PC-3 (cell line): Measurements from ENCODE around the gene ZCCHC2.
A peak's percentile ranks its signal among the peaks of the same experiment; 100 is the strongest.

Experiments
- EZH2 ChIP-seq: fragments of 300-600 bp; sonication (generic); IDR thresholded peaks from one replicate; pipeline ENCODE4 v1.6.1; 2017; ENCODE audit warnings: antibody characterized with exemption, mild to moderate bottlenecking, low read length; ENCODE audit not compliant: unreplicated experiment
- EZH2phosphoT487 ChIP-seq: fragments of 300-600 bp; sonication (generic); IDR thresholded peaks from 2 replicates; pipeline ENCODE4 v1.6.1; 2018; ENCODE audit warnings: mild to moderate bottlenecking, antibody characterized with exemption, low read length, borderline replicate concordance
- TF ChIP-seq, protein P1 (sequence below): fragments of 300-600 bp; sonication (generic); conservative IDR thresholded peaks from 2 replicates; pipeline ENCODE4 v1.5.1; 2017; ENCODE audit warnings: antibody characterized with exemption, low read depth, mild to moderate bottlenecking, low read length

DNA sequence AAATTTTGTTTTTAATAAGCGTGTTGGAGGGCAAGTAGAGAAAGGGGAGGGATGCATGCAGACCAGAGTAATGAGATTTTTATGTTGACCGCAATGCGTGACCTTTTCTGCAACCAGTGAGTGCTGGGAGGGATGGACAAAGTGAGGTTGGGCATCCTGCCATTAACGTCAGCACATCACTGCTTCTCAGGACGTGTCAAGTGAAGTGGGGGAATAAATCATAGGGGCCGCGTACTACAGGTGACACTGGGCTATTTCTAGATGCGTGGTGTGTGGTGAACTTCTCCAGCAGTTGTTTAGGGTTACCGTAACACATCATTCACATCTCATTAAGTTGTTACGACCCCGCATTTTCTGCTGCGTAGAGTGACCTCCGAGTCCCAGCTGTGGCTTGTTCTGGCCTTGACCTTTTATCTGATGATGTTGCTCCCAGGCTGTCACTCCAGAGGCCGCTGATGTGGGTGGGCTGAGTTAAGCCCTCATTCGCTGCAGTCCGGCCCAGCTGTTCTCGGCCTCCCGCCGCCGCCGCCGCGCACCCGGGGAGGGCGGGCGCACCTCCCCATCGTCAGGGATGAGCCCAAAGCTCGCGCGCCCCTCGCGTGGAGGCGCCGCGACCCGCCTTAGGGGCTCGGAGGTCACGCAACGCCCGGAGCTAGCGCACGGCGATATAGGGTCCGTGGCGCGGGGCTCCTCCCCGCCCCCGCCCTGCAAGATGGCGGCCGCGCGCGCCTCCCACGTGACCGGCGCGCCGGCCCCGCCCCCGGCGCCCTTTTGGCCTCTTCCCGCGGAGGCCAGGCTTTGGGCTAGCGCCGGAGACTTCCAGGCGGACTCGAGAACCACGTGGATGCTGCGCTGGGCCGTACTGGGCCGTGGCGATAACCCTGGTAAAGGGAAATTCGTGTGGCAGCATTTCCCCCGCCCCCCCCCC, 3.5 kb downstream of the ZCCHC2 start:
- TF ChIP-seq, protein P1, sequence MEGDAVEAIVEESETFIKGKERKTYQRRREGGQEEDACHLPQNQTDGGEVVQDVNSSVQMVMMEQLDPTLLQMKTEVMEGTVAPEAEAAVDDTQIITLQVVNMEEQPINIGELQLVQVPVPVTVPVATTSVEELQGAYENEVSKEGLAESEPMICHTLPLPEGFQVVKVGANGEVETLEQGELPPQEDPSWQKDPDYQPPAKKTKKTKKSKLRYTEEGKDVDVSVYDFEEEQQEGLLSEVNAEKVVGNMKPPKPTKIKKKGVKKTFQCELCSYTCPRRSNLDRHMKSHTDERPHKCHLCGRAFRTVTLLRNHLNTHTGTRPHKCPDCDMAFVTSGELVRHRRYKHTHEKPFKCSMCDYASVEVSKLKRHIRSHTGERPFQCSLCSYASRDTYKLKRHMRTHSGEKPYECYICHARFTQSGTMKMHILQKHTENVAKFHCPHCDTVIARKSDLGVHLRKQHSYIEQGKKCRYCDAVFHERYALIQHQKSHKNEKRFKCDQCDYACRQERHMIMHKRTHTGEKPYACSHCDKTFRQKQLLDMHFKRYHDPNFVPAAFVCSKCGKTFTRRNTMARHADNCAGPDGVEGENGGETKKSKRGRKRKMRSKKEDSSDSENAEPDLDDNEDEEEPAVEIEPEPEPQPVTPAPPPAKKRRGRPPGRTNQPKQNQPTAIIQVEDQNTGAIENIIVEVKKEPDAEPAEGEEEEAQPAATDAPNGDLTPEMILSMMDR: no peak
- TF ChIP-seq EZH2 (no peak), EZH2phosphoT487 (peak; percentile 83)
